GM19467 (cell line): Measurements from ENCODE around the gene TUBGCP3.
"Not testable (repeated sequence)": the region's sequence is repeated elsewhere in the genome, so short reads cannot be mapped to it uniquely, and the experiment has no call there.

Experiments used
- ATAC-seq: cut with Tn5 transposase; IDR thresholded peaks from one replicate; pipeline ENCODE4 v1.9.1; 2021; ENCODE audit warnings: mild to moderate bottlenecking, moderate library complexity; ENCODE audit not compliant: unreplicated experiment

The TUBGCP3 gene

GRCh38 chr13:112587764-112588489, at the start of gene TUBGCP3:
TSS of gene TUBGCP3 (minus strand) at chr13:112588153. CDS start at chr13:112587980, 173 bp downstream.
- ATAC-seq, result peak; percentile 75

- no peak for ATAC-seq
Observed at GRCh38 chr13:112637017-112637801, 49.3 kb upstream of the TUBGCP3 start.

DNA sequence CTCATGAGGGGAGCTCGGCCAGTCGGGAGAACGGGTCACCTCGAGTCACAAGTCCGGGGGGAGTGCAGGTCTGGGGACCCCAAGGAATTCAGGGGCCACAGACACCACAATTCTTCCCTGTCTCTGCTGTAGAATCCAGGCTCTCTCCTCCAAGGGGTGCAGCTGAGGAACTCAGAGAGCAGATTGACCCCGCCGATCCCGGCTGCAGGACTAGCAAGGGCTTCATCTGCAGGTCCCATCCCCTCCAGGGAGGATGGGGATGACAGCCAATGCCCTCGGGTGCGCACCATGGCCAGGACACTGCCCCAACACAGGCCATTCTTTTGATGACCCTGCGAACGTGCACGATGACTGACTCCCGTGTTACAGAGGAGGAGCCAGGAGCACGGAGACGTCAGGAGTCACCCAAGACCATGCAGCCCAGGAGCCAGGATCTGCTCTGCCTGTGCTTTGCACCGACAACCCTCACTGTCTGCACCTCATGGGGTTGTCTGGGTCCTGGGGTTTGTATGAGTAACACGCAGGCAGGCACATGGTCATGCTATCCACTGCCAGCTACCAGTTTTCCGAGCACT, 48.5 kb upstream of the TUBGCP3 start:
- ATAC-seq, result no peak

DNA sequence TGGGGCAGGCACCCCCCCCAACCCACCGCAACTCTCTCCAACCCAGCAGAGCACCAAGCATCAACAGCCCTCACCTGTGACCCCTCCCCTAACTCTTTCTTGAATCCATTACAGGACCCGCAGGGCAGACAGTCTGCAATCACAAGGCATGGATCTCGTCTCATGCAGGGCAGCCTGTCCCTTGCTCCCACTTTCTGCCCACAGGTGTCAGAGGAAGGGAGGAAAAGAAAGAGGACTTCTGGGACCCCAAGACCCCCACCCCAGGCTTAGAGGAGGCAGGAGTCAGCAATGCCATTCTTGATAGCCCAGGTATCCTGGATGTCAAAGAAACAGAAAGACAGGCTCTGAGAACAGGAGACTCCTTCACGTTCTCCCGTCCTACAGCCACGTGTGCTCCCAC, 47.4 kb upstream of the TUBGCP3 start:
- no peak for ATAC-seq

- no peak for ATAC-seq
Observed at GRCh38 chr13:112634102-112634501, 46.1 kb upstream of the TUBGCP3 start.

DNA sequence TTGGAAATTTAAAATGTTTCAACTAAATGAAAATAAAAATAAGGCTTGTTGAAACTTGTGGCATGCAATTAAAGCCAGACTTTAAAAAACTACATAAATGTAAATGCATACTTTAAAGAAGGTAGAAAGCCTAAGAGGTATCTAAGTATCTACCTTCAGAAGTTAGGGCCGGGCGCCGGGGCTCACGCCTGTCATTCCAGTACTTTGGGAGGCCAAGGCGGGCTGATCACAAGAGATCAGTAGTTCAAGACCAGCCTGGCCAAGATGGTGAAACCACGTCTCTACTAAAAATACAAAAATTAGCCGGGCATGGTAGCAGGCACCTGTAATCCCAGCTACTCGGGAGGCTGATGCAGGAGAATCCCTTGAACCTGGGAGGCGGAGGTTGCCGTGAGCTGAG, 42.3 kb upstream of the TUBGCP3 start:
- ATAC-seq, result not testable (repeated sequence)

GRCh38 chr13:112629161-112629560, 41.2 kb upstream of the TUBGCP3 start:
- no peak for ATAC-seq

DNA sequence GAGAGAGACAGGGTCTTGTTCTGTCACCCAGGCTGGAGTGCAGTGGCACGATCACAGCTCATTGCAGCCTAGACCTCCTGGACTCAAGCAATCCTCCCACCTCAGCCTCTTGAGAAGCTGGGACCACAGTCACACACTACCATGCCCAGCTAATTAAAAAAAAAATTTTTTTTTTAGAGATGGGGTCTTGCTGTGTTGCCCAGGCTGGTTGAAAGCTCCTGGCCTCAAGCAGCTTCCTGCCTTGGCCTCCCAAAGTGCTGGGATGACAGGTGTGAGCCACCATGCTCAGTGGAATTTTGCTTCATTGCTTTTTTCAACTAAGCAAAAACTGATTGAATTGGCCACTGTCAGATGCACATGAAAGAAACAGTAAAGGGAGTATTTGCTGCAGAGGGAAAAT, 39.7 kb upstream of the TUBGCP3 start:
- ATAC-seq, result not testable (repeated sequence)

DNA sequence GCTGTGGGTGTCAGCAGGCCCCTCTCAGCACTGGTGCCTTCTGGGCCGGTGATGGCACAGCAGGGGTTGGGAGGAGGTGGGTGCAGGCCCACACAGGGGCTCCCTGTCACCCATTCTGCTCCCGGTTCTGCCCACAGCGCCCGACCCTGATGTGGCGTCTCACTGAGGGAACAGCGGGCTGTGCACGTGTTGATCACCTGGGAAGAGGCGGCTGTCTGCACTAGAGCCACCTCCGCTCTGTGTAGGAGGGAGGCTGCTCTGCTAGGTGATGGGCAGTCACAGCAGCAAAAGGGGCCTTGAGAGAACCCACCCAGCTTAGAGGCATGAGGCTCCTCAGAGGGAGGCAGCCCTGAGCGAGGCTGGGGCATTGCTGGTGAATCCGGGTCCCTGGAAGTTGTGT, 39.2 kb upstream of the TUBGCP3 start:
- no peak for ATAC-seq

DNA sequence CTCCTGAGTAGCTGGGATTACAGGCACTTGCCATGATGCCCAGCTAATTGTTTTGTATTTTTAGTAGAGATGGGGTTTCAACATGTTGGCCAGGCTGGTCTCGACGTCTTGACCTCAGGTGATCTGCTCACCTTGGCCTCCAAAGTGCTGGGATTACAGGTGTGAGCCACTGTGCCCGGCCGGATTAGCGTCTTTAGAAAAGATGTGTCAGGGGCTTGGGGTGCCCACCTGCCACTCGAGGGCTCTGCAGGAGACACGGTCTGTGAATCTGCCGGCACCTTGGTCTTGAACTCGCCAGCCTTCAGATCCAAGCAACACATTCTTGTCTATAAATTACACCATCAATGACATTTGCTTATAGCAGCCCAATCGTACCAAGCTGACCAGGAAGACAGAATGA, 38.8 kb upstream of the TUBGCP3 start:
- no peak for ATAC-seq

DNA sequence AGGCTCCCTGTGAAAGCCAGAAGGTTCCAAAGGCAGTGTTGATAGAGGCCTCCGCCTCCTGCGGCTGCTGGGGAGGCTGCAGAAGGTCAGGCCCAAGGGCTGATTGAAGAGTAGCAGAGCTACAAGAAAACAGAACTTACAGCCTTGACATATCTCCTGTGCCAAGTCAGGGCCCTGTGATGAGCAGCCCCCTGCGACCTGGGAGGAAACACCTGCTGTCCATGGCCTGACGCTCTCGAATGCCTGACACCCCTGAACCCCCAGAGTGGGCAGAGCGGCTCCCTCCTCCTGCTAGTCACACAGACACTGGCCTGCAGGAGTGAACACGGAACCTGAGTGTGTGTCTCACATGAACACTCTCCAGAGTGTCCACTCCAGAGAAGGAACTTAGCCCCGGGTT, 38.2 kb upstream of the TUBGCP3 start:
- ATAC-seq, result no peak

DNA sequence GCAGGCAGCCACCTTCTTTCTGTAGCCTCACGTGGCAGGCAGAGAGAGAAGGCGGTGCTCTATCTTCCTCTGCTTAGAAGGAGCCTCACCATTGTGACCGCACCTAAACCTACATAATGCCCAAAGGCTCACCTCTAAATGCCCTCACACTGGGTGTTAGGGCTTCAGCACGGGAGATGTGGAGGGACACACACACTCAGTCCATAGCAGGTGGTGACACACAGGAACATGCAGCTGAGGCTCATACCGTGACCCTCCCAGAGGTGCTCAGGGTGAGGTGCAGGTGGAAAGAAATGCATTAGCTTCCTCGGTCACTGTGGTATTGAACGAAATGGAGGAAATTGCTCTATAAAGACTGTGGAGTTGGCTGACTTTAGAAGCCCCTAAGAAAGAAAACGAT, 37.7 kb upstream of the TUBGCP3 start:
- ATAC-seq, result no peak

DNA sequence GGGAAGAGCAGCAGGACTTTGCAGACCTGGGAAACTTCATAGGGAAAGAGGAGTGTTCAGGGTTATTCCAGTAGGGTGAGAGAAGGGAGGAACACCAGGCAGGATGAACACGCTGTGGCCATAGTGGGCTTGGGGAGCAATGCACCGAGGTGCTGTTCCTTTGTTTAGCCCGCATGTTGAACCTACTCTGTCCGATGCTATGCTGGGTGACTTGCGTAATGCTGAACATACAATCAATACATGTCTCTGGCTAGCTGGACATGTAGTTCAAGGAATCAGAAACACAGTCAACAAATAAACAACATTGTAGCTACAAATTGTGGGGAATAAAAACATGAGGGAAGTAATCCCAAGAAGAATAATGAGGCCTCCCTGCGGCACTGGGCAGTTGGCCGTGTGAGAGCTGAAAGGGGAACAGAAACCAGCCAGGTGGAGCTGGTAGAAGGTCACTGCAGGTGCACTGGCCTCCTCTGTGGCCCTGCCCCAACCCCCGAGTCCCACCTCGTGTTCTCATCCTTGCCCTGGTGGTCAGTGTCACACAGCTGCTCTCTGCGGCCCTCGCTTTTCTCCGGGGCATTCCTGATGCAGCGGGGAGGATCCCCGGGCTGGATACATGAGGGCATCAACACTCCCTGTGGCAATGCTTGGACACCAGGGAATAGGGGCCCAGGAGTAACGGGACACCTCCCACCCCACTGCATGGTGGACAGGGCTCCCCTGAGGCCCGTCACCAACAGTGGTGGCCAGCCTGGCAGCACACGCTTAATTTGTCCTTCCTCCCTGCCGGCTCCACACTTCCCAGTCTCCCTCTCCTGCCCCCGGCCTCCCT, 36.9 kb upstream of the TUBGCP3 start:
- no peak for ATAC-seq

DNA sequence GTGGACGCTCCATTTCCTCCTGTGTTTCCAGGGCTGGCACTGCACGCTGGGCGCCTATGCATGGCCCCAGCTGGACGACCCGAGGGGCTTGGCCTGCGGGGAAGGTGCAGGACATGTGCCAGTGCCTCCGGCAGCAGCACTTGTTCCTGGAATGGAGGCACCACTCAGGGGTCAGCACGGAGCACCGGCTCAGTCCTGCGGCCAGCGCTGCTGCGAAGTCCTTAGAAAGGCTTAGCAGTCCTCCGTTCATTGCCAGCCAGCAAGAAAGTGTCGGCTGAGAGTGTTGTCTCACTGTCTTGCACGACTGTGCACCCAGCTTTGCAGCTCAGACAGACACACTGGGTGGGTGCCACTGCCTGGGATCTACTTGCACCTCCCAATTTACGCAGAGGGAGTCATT, 36.1 kb upstream of the TUBGCP3 start:
- no peak for ATAC-seq

DNA sequence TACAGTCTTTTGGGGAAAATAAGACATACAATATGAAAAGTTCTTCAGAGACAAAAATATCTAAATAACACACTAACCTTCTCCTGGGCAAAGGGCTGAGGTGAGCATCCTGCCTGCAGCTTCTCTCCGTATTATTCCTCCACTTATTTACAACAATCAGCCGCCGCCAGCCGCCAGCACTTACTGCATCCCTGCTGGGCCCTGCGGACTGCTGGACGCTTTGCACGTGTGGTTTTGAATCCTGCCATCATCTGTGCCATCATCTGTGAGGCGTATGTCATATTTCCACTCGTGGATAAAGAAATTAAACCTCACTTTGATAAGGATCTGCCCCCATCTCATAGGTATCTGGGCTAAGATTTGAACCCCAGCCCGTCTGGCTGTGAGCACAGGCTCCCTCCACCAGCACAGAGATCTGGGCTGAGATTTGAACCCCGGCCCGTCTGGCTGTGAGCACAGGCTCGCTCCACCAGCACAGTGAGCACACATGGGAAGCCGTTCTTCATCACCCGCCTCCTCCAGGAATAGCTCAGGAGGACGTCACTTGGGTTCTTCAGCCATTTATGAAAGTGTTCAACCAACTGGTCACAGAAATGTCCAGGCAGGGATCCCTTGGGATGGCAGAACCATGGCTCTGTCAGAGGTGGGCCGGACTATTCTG, 35.2 kb upstream of the TUBGCP3 start:
- no peak for ATAC-seq

DNA sequence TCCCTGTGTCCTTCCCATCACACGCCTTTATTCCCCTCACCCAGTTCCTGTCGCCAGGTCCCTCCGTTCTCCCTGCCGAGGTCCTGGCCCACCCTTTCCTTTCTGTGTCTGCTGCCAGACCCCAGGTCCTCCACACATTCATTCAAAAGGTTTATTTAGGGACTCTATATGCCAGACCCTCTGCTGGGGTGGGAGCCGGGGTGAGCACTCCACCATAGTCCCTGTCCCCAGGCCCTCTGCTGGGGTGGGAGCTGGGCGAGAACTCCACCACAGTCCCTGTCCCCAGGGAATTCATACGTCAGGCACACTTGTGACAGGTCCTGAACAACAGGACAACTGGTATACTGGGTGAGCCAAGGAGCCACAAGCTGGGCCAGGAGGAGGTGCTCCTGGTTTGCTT, 34.4 kb upstream of the TUBGCP3 start:
- no peak for ATAC-seq

- ATAC-seq, result no peak
Observed at GRCh38 chr13:112619730-112620631, 32.0 kb upstream of the TUBGCP3 start.

- no peak for ATAC-seq
Observed at GRCh38 chr13:112618501-112618900, 30.5 kb upstream of the TUBGCP3 start.

GRCh38 chr13:112617754-112618375, 29.9 kb upstream of the TUBGCP3 start:
- no peak for ATAC-seq
